Activated naive CD4-positive, alpha-beta T cell treated with anti-CD3 and anti-CD28 coated beads for 36 hours (primary cell): ENCODE data around the gene BAD. TPM values are rescaled to one million over a fixed set of nuclear protein-coding genes. Genes with fewer than 3 reads are reported as not detected.

Source experiments
- CTCF ChIA-PET: fragments of 350-600 bp; sonication (Branson Sonifier 250); formaldehyde crosslinking; loops from one replicate; lab custom pipeline; 2021; ENCODE audit warnings: antibody characterized with exemption; lab: Charles Lee
- DNase-seq: peaks from one replicate; pipeline ENCODE4 v3.0.0-alpha.2; 2020
- H3K27ac Mint-ChIP-seq: one replicate; pipeline ENCODE4 v1.8.0; 2021; ENCODE audit warnings: mild to moderate bottlenecking, mixed read lengths
- H3K27me3 Mint-ChIP-seq: one replicate; pipeline ENCODE4 v1.8.0; 2021; ENCODE audit warnings: low read depth, mixed read lengths
- H3K36me3 Mint-ChIP-seq: one replicate; pipeline ENCODE4 v1.8.0; 2021; ENCODE audit warnings: low read depth, mixed read lengths
- H3K4me1 Mint-ChIP-seq: one replicate; pipeline ENCODE4 v1.8.0; 2021; ENCODE audit warnings: low read depth, mixed read lengths
- H3K4me3 Mint-ChIP-seq: one replicate; pipeline ENCODE4 v1.8.0; 2021; ENCODE audit warnings: mild to moderate bottlenecking, moderate library complexity, mixed read lengths
- H3K9me3 Mint-ChIP-seq: one replicate; pipeline ENCODE4 v1.8.0; 2021; ENCODE audit warnings: mixed read lengths
- intact Hi-C: fragments of 100-400 bp; cut with micrococcal nuclease; formaldehyde crosslinking; loops from one replicate; pipeline ENCODE4 v1.15.1; 2023
- total RNA-seq, 2 experiments: library from RNA; stranded (reverse); gene quantifications; one replicate each; pipeline ENCODE4 v1.2.3, GENCODE V29; 2021

BAD gene
- total RNA-seq, 2 experiments from 2014 or later = 12.8 to 14.3 TPM

DNA sequence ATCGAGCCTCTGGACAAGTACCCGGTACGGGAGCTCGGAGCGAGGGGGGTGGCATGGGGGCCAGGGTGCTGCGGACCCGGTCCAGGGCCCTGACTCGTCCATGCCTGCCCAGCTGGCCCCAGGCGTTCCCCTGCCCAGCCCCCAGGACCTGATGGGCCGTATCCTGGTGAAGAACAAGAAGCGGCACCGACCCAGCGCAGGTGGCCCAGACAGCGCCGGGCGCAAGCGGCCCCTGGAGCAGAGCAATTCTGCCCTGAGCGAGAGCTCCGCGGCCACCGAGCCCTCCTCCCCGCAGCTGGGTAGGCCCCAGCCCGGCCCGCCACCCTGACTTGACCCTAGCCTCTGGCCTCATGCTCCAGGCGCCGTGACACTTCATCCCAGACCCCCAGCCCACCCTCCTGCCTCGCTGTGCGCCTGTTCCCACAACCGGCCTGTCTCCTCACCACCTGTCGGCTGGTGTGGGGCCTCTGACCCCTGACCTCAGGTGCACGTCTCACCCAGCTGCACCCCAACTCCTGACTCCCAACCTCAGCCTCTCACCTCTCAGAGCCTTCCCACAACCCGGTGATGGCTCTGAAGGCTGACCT lies 25.4 kb downstream of the BAD start:
- Mint-ChIP-seq H3K4me1 (peaks cover 7% of the 10 kb centered on the region), H3K27me3 (no peaks in the 10 kb centered on the region), H3K27ac (no peak overlapping the region), H3K9me3 (no peaks in the 10 kb centered on the region), H3K36me3 (peaks cover 2% of the 10 kb centered on the region), H3K4me3 (no peak overlapping the region)
- CTCF ChIA-PET = no interaction called here
- no peak for DNase-seq
- intact Hi-C loops = no loop called here

DNA sequence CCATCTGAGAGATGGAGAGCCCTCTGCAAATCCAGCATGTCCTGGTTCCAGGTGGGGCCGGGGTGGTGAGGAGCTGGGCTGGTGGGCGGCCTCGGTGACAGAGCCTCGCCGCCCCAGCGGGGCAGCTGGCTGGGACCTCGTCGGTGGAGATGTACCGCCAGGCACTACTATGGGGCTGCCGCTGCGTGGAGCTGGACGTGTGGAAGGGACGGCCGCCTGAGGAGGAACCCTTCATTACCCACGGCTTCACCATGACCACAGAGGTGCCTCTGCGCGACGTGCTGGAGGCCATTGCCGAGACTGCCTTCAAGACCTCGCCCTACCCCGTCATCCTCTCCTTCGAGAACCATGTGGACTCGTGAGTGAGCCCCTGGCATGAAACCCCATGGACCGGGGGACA lies 26.1 kb downstream of the BAD start:
- DNase-seq = no peak

DNA sequence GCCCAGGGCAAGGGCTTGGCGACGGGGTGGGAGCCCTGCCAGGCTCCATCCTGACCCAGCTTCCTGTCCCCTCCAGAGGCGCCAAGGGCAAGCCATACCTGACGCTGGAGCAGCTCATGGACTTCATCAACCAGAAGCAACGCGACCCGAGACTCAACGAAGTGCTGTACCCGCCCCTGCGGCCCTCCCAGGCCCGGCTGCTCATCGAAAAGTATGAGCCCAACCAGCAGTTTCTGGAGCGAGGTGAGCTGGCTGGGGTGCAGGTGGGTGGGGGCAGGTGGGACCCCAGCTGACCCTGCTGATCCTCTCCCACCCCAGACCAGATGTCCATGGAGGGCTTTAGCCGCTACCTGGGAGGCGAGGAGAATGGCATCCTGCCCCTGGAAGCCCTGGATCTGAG lies 28.2 kb downstream of the BAD start:
- no peak overlapping the region for H3K27ac Mint-ChIP-seq
- H3K4me3 Mint-ChIP-seq = no peak overlapping the region
- H3K9me3 Mint-ChIP-seq = no peaks in the 10 kb centered on the region
- intact Hi-C loops = no loop called here
- no peaks in the 10 kb centered on the region for H3K27me3 Mint-ChIP-seq
- H3K4me1 Mint-ChIP-seq = peaks cover 14% of the 10 kb centered on the region
- peaks cover 2% of the 10 kb centered on the region for H3K36me3 Mint-ChIP-seq
- CTCF ChIA-PET = interaction anchor here (1.3 kb wide), 1 partner anchor 42 kb away, joined by 4 read pairs; no protein-coding TSS in a partner anchor
- DNase-seq = no peak

More for the DNA sequence above, 26.1 kb downstream of the BAD start:
- Mint-ChIP-seq H3K4me3 (no peak overlapping the region), H3K9me3 (no peaks in the 10 kb centered on the region), H3K27me3 (no peaks in the 10 kb centered on the region), H3K36me3 (peaks cover 2% of the 10 kb centered on the region), H3K27ac (no peak overlapping the region), H3K4me1 (peaks cover 7% of the 10 kb centered on the region)
- CTCF ChIA-PET = no interaction called here
- intact Hi-C loops = no loop called here

DNA sequence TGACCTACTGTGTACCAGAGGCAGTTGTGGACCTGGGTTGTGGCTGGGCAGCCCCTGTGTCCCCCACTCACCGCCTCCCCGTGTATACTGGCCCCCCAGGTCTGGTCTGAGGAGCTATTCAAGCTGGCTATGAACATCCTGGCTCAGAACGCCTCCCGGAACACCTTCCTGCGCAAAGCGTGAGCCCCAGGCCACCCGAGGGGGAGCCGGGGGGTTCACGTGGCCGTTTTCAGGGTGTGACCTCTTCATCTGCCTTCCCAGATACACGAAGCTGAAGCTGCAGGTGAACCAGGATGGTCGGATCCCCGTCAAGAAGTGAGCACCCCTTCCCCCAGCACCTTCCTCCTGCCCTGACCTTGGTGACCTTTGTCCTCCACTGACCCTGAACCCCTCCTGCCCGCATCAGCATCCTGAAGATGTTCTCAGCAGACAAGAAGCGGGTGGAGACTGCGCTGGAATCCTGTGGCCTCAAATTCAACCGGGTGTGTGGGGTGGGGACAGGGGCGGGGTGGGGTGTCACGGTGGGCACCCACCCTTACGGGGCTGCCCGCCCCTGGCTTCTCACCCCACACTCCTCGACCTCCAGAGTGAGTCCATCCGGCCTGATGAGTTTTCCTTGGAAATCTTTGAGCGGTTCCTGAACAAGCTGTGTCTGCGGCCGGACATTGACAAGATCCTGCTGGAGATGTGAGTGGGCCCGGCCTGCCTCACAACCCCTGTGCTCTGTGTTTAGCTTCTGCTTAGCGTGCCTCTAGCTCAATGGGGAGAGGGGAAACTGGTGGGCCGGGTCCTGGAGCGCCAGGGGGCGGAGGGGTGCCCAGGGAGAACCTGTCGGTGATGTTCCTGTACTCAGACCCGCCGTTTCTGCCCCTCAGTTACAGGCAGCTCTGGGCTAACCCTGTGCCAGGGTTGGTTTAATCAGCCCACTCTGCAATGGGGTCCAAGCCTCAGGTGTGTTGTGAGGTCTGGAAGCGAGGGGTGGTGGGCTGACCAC lies 29.0 kb downstream of the BAD start:
- H3K4me1 Mint-ChIP-seq = peaks cover 16% of the 10 kb centered on the region
- H3K9me3 Mint-ChIP-seq = no peaks in the 10 kb centered on the region
- no peak for DNase-seq
- H3K36me3 Mint-ChIP-seq = peaks cover 2% of the 10 kb centered on the region
- H3K27me3 Mint-ChIP-seq = no peaks in the 10 kb centered on the region
- intact Hi-C loops = no loop called here
- H3K27ac Mint-ChIP-seq = no peak overlapping the region
- CTCF ChIA-PET = interaction anchor here (1.3 kb wide), 1 partner anchor 43 kb away, joined by 4 read pairs; no protein-coding TSS in a partner anchor
- no peak overlapping the region for H3K4me3 Mint-ChIP-seq

DNA sequence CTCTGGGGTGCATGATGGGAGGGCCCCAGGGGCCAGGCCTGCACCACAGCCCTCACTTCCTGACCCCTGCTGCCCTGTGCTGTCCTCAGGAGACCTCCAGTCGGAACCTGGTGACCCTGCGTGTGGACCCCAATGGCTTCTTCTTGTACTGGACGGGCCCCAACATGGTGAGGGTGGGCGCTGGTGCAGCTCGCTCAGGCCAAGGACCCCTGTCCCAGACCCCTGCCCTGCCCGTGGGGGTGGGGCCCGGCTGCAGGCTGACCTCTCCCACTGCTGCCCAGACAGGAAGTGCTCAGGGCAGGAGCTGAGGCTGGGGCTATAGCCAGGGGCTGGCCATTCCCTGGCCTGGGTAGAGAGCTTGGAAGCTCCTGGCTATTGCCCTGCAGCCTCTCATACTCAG lies 30.1 kb downstream of the BAD start:
- peaks cover 14% of the 10 kb centered on the region for H3K4me1 Mint-ChIP-seq
- no peaks in the 10 kb centered on the region for H3K27me3 Mint-ChIP-seq
- H3K27ac Mint-ChIP-seq = no peak overlapping the region
- DNase-seq = no peak
- intact Hi-C loops = no loop called here
- H3K4me3 Mint-ChIP-seq = no peak overlapping the region
- H3K9me3 Mint-ChIP-seq = no peaks in the 10 kb centered on the region
- CTCF ChIA-PET = no interaction called here
- peaks cover under 1% of the 10 kb centered on the region for H3K36me3 Mint-ChIP-seq

DNA sequence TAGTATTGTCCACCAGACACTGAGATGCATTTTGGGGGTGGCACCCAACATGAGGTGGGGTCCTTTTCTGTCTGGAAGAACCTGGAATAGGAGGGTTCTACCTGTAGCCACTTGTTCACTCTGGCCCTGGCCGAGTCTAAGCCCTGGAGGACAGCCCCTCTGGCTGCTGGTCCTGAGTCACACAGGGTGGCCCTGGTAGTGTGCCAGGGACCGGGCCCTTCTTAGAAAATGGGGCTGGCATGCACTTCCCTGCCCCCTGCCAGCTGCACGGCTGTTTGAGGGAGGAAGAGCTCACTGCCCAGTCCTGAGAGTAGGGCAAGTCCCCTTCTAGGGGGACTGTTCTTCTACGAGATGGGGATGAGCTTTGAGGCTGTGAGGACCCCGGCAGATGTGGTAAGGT lies 31.0 kb downstream of the BAD start:
- Mint-ChIP-seq H3K4me3 (no peak overlapping the region), H3K36me3 (no peaks in the 10 kb centered on the region), H3K27ac (no peak overlapping the region), H3K4me1 (peaks cover 13% of the 10 kb centered on the region), H3K27me3 (no peaks in the 10 kb centered on the region), H3K9me3 (no peaks in the 10 kb centered on the region)
- intact Hi-C loops = no loop called here
- no peak for DNase-seq
- CTCF ChIA-PET = interaction anchor here (0.6 kb wide), 1 partner anchor 269 kb away, joined by 3 read pairs; no protein-coding TSS in a partner anchor

DNA sequence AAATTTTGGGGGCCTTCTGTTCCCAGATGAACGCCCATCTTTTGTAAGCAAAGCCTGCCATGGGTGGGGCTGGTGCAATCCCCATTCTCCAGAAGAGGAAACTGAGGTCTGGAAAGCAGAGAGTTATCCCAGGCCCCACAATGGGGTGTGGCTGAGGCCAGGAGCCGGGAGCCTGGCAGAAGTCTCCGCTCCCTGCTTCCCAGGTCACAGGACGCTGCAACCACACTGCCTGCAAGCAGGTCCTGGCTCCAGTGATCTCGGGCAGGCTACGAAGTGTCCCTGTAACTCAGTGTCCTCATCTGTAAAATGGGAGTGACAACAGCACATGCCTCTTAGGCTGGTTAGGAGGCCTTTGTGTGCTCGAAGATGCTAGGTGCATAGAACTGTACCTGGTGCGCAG lies 31.4 kb downstream of the BAD start:
- Mint-ChIP-seq H3K27me3 (no peaks in the 10 kb centered on the region), H3K27ac (no peak overlapping the region), H3K4me1 (peaks cover 13% of the 10 kb centered on the region), H3K4me3 (no peak overlapping the region), H3K36me3 (no peaks in the 10 kb centered on the region), H3K9me3 (no peaks in the 10 kb centered on the region)
- intact Hi-C loops = no loop called here
- no peak for DNase-seq
- CTCF ChIA-PET = interaction anchor here (0.6 to 3.5 kb wide), 2 partner anchors 10 to 49 kb away, joined by 4 to 27 read pairs; partner anchors contain the start of gene CATSPERZ

DNA sequence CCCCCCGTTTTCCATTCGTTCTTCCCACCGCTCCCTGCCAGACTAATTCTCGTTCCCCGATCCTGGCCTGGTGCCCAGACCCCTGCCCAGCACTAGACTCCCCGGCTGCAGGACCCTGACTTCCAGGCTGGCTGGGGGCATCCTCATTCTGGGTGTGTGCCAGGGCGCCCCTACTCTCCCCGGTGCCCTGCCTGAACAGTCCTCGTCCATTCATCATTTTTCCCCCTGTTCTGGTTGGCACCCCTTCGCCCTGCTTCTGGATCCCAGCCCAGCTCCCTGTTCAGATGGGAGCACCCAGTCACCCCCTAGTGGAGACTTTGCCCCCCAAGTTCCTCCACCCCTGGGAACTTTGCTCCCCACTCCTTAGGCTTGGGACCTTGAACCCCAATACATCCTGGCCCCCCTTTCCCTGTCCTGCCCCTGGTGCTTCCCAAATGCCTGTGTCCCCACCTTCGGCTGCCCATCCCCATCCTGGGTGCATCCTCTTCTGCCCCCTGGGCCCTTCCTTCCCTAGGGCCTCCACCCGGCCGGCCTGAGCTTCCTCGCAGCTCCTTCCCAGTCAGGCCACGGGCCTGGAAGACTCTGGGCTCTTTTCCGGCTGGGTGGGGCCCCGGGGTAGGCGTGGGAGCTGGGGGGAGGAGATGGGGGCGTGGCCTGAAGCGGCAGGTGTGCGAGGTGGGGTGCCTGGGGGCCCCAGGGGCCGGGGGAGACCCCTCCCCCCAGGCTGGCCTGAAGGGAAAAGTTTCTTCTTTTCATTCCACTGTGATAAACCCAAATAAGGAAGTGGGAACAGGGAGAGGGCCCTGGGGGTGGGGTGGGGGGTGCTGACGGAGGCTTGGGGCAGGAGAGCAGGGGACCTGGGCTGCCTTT lies 32.2 kb downstream of the BAD start:
- peaks cover 13% of the 10 kb centered on the region for H3K4me1 Mint-ChIP-seq
- intact Hi-C loops = no loop called here
- DNase-seq = no peak
- no peak overlapping the region for H3K27ac Mint-ChIP-seq
- CTCF ChIA-PET = interaction anchor here (0.6 to 4.1 kb wide), 8 partner anchors 9 to 319 kb away, joined by 3 to 27 read pairs (median 8); partner anchors contain the start of genes CATSPERZ, ESRRA and FERMT3
- H3K36me3 Mint-ChIP-seq = no peaks in the 10 kb centered on the region
- no peaks in the 10 kb centered on the region for H3K27me3 Mint-ChIP-seq
- H3K9me3 Mint-ChIP-seq = no peaks in the 10 kb centered on the region
- peak overlapping the region; percentile 84 for H3K4me3 Mint-ChIP-seq

DNA sequence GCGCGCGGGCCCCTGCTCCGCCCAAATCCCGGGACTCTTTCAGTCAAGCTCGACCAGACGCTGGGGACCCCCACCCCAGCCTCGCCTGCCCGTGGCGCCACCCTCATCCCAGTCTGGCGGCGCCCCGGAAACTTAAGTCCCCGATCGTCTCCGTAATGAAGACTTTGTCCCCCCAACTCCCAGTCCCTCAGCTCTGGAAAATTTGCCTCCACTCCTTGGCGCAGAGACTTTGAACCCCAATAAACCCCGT lies 32.8 kb downstream of the BAD start:
- no peaks in the 10 kb centered on the region for H3K27me3 Mint-ChIP-seq
- no peak for DNase-seq
- intact Hi-C loops = loop anchor here (1.0 kb wide), 3 partner anchors 18 to 54 kb away; partner anchors contain the start of genes ESRRA and FERMT3
- no peaks in the 10 kb centered on the region for H3K9me3 Mint-ChIP-seq
- H3K27ac Mint-ChIP-seq = no peak overlapping the region
- peak overlapping the region; percentile 84 for H3K4me3 Mint-ChIP-seq
- H3K4me1 Mint-ChIP-seq = peaks cover 13% of the 10 kb centered on the region
- no peaks in the 10 kb centered on the region for H3K36me3 Mint-ChIP-seq
- CTCF ChIA-PET = interaction anchor here (1.5 to 4.1 kb wide), 6 partner anchors 9 to 53 kb away, joined by 3 to 27 read pairs (median 14); partner anchors contain the start of genes CATSPERZ, ESRRA and FERMT3

DNA sequence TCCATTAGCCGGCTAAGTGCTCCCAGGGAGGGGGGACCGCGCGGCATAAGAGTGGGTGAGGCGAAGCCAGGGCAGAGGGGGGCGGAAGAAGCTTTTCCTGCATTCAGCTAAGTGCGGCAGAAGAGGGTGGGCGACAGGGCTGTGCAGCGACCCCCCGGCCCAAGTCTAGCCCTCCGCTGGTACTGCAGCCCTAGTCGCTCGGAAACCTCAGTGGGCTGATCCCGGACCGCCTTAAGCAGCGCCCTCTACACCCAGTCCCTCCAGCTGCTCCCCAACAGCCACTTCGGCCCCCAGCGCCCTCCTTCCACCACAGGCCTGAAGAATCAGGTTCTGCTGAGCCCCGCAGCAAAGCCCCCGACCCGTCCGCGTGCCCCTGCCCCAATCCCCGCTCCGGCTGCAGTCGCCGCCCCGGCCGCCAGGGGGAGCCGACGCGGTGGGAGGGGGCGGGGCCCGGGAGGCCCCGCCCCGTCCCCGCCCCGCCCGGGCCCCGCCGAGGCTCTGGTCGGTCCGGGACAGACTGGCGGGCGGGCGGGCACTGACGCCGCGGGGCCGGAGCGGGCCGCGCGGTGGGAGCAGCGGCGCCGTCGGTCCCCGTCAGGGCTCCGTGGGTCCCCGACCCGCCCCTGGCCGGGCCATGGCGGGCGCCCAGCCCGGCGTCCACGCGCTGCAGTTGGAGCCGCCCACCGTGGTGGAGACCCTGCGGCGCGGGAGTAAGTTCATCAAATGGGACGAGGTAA lies 33.3 kb downstream of the BAD start, which contains the start of gene PLCB3:
Gene PLCB3, plus strand, starts transcription at position 515 of the 737 bp plus-strand sequence. Its CDS starts 120 bp downstream, at position 635.
- Mint-ChIP-seq H3K36me3 (no peaks in the 10 kb centered on the region), H3K27me3 (no peaks in the 10 kb centered on the region), H3K27ac (no peak within 1 kb of the TSS), H3K4me1 (peaks cover 13% of the 10 kb centered on the region), H3K9me3 (no peaks in the 10 kb centered on the region), H3K4me3 (peak within 1 kb of the TSS; percentile 84)
- DNase-seq = peak; percentile 54
- intact Hi-C loops = loop anchor here (1.0 kb wide), 3 partner anchors 18 to 54 kb away; partner anchors contain the start of genes ESRRA and FERMT3
- CTCF ChIA-PET = interaction anchor here (0.5 to 4.1 kb wide), 12 partner anchors 8 to 1432 kb away, joined by 3 to 27 read pairs (median 6); partner anchors contain the start of genes CATSPERZ, ESRRA and FERMT3

DNA sequence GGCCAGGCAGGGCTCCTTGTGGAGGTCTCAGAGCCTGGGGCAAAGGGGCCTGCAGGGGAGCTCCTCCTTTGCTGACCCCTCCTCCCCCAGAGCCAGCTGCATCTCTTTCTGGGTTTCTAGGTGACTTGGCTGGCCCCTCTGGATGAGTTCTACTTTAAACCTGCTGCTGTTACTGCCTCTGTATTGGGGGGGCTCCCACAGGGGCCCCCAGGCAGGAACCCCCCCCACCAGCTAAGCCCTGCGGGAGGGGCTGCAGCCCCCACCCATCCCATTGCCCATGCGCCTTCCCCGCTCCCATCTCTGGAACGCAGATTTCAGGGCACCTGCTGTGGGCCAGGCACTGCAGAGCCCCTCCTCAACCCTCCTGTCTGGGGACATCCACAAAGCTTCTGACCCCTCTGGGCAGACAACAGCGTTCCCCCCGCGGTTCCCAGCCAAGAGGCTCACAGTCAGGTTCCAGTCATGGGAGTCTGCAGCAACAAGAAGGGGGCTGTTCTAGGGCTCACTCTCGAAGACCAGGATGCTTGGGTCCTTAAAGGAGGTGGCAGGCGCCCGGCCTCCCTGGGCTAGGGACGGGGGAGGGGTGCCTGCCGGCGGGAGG lies 34.0 kb downstream of the BAD start:
- CTCF ChIA-PET = interaction anchor here (0.5 to 4.1 kb wide), 14 partner anchors 19 to 1431 kb away, joined by 3 to 27 read pairs (median 5); partner anchors contain the start of genes CATSPERZ, ESRRA and FERMT3
- no peaks in the 10 kb centered on the region for H3K27me3 Mint-ChIP-seq
- H3K4me3 Mint-ChIP-seq = peak overlapping the region; percentile 76
- no peaks in the 10 kb centered on the region for H3K9me3 Mint-ChIP-seq
- intact Hi-C loops = loop anchor here (1.0 kb wide), 3 partner anchors 19 to 55 kb away; partner anchors contain the start of genes ESRRA and FERMT3
- H3K36me3 Mint-ChIP-seq = no peaks in the 10 kb centered on the region
- H3K4me1 Mint-ChIP-seq = peaks cover 13% of the 10 kb centered on the region
- no peak for DNase-seq
- H3K27ac Mint-ChIP-seq = no peak overlapping the region
